H9 (cell line): ENCODE data around the gene ZFYVE28. TPM values are rescaled to one million over a fixed set of nuclear protein-coding genes. Genes with fewer than 3 reads are reported as not detected.

Source experiments
- DNase-seq: peaks from one replicate; pipeline ENCODE4 v3.0.0-alpha.2; 2017
- H2AFZ ChIP-seq: one replicate; pipeline ENCODE4 v1.6.1; 2013; ENCODE audit warnings: mild to moderate bottlenecking, low read length, control low read depth, moderate library complexity
- H2AK5ac ChIP-seq: 2 replicates; pipeline ENCODE4 v1.6.1; 2013; ENCODE audit warnings: low read length, control low read depth, mixed read lengths; ENCODE audit not compliant: insufficient read length
- H2BK120ac ChIP-seq: one replicate; pipeline ENCODE4 v1.6.1; 2013; ENCODE audit warnings: low read depth, mild to moderate bottlenecking, low read length, control low read depth, inconsistent platforms; ENCODE audit not compliant: poor library complexity, severe bottlenecking
- H2BK12ac ChIP-seq: 2 replicates; pipeline ENCODE4 v1.6.1; 2013; ENCODE audit warnings: low read length, control low read depth, mixed read lengths, low read depth; ENCODE audit not compliant: insufficient read length
- H2BK15ac ChIP-seq: 2 replicates; pipeline ENCODE4 v1.6.1; 2013; ENCODE audit warnings: low read depth, low read length, control low read depth
- H2BK20ac ChIP-seq: one replicate; pipeline ENCODE4 v1.6.1; 2013; ENCODE audit warnings: low read depth, mild to moderate bottlenecking, low read length, control low read depth, inconsistent platforms; ENCODE audit not compliant: poor library complexity, severe bottlenecking
- H2BK5ac ChIP-seq: 2 replicates; pipeline ENCODE4 v1.6.1; 2013; ENCODE audit warnings: low read length, control low read depth, mixed read lengths; ENCODE audit not compliant: insufficient read length
- H3K14ac ChIP-seq: 2 replicates; pipeline ENCODE4 v1.6.1; 2013; ENCODE audit warnings: low read length, control low read depth; ENCODE audit not compliant: insufficient read depth
- H3K18ac ChIP-seq: 2 replicates; pipeline ENCODE4 v1.6.1; 2013; ENCODE audit warnings: low read depth, mild to moderate bottlenecking, mixed read lengths, low read length, control low read depth; ENCODE audit not compliant: insufficient read length
- H3K23ac ChIP-seq: 2 replicates; pipeline ENCODE4 v1.6.1; 2013; ENCODE audit warnings: low read length, control low read depth, mixed read lengths, low read depth; ENCODE audit not compliant: insufficient read length
- H3K23me2 ChIP-seq: 2 replicates; pipeline ENCODE4 v1.6.1; 2013; ENCODE audit warnings: low read depth, mild to moderate bottlenecking, mixed read lengths, low read length, control low read depth; ENCODE audit not compliant: insufficient read length, poor library complexity, severe bottlenecking
- H3K27ac ChIP-seq: 2 replicates; pipeline ENCODE4 v1.5.1; 2013; ENCODE audit warnings: low read length, control low read depth, mixed read lengths, low read depth; ENCODE audit not compliant: insufficient read length
- H3K27me3 ChIP-seq: 2 replicates; pipeline ENCODE4 v1.6.1; 2013; ENCODE audit warnings: low read length, control low read depth, inconsistent platforms; ENCODE audit not compliant: insufficient read depth
- H3K4ac ChIP-seq: 2 replicates; pipeline ENCODE4 v1.6.1; 2013; ENCODE audit warnings: low read depth, mild to moderate bottlenecking, control low read depth, inconsistent platforms, low read length, moderate library complexity
- H3K4me1 ChIP-seq: 2 replicates; pipeline ENCODE4 v1.6.1; 2013; ENCODE audit warnings: low read length, control low read depth, inconsistent platforms; ENCODE audit not compliant: insufficient read depth
- H3K4me2 ChIP-seq: 2 replicates; pipeline ENCODE4 v1.6.1; 2013; ENCODE audit warnings: low read length, control low read depth, mixed read lengths; ENCODE audit not compliant: insufficient read length, insufficient read depth
- H3K56ac ChIP-seq: 2 replicates; pipeline ENCODE4 v1.6.1; 2013; ENCODE audit warnings: low read depth, mild to moderate bottlenecking, mixed read lengths, low read length, control low read depth; ENCODE audit not compliant: insufficient read length
- H3K79me1 ChIP-seq: 2 replicates; pipeline ENCODE4 v1.6.1; 2013; ENCODE audit warnings: low read depth, mild to moderate bottlenecking, moderate library complexity, low read length, control low read depth, inconsistent platforms; ENCODE audit not compliant: insufficient read depth, poor library complexity, severe bottlenecking
- H3K79me2 ChIP-seq: 2 replicates; pipeline ENCODE4 v1.6.1; 2013; ENCODE audit warnings: low read length, control low read depth, inconsistent platforms; ENCODE audit not compliant: insufficient read depth
- H3K9ac ChIP-seq: 2 replicates; pipeline ENCODE4 v1.6.1; 2013; ENCODE audit warnings: low read length, control low read depth, mixed read lengths; ENCODE audit not compliant: insufficient read length; ENCODE audit errors: extremely low read depth
- H3K9me3 ChIP-seq: one replicate; pipeline ENCODE4 v1.6.1; 2013; ENCODE audit warnings: low read depth, low read length, inconsistent platforms; ENCODE audit not compliant: control insufficient read depth
- H3T11ph ChIP-seq: one replicate; pipeline ENCODE4 v1.6.1; 2013; ENCODE audit warnings: mild to moderate bottlenecking, low read length, control low read depth, inconsistent platforms
- H4K20me1 ChIP-seq: one replicate; pipeline ENCODE4 v1.6.1; 2013; ENCODE audit not compliant: control insufficient read depth, insufficient read length, insufficient read depth
- H4K5ac ChIP-seq: 2 replicates; pipeline ENCODE4 v1.6.1; 2013; ENCODE audit warnings: low read depth, mild to moderate bottlenecking, mixed read lengths, low read length, control low read depth; ENCODE audit not compliant: insufficient read length
- H4K8ac ChIP-seq: replicated peaks from 2 replicates; pipeline ENCODE4 v1.6.1; 2013; ENCODE audit warnings: low read length, control low read depth, mixed read lengths, low read depth; ENCODE audit not compliant: insufficient read length
- H4K91ac ChIP-seq: 2 replicates; pipeline ENCODE4 v1.6.1; 2013; ENCODE audit warnings: low read depth, mild to moderate bottlenecking, moderate library complexity, mixed read lengths, low read length, control low read depth; ENCODE audit not compliant: insufficient read length
- H3K27ac Mint-ChIP-seq, 3 experiments: 2 replicates in 2 of 3; 3 replicates in 1 of 3; pipeline ENCODE4 v1.8.0; 2020 to 2021; ENCODE audit warnings: mixed read lengths in 3 of 3, mild to moderate bottlenecking in 1 of 3, moderate library complexity in 1 of 3
- H3K27me3 Mint-ChIP-seq: 2 replicates; pipeline ENCODE4 v1.8.0; 2021; ENCODE audit warnings: low read depth, mild to moderate bottlenecking, moderate library complexity, mixed read lengths
- H3K36me3 Mint-ChIP-seq, 3 experiments: 2 replicates in 2 of 3; 3 replicates in 1 of 3; pipeline ENCODE4 v1.8.0; 2020 to 2021; ENCODE audit warnings: low read depth in 3 of 3, mixed read lengths in 3 of 3; ENCODE audit not compliant: insufficient read depth in 1 of 3
- H3K4me1 Mint-ChIP-seq, 2 experiments: 2 replicates each; pipeline ENCODE4 v1.8.0; 2020; ENCODE audit warnings: mixed read lengths in 2 of 2
- H3K4me3 Mint-ChIP-seq, 2 experiments: 2 replicates in 1 of 2; 3 replicates in 1 of 2; pipeline ENCODE4 v1.8.0; 2020 to 2021; ENCODE audit warnings: mild to moderate bottlenecking in 2 of 2, mixed read lengths in 2 of 2, moderate library complexity in 1 of 2
- H3K9me3 Mint-ChIP-seq, 2 experiments: 2 replicates in 1 of 2; 3 replicates in 1 of 2; pipeline ENCODE4 v1.8.0; 2020; ENCODE audit warnings: mild to moderate bottlenecking in 2 of 2, mixed read lengths in 2 of 2, moderate library complexity in 1 of 2
- whole genome bisulfite sequencing: extraction: QIAGEN DNeasy Blood & Tissue Kit; methylation state at CpG from one replicate; pipeline ENCODE4 v1.1.7; 2013; ENCODE audit warnings: missing lambda C conversion rate, low lambda C conversion rate, mixed read lengths; ENCODE audit not compliant: insufficient read length; ENCODE audit errors: extremely low coverage; 5-methylcytosine and 5-hydroxymethylcytosine counted together
- total RNA-seq: library from RNA; stranded (reverse); gene quantifications from 2 replicates; pipeline ENCODE4 v1.2.1, GENCODE V29; 2021
- TF ChIP-seq, protein P1 (sequence below): fragments of 200-600 bp; sonication (generic); conservative IDR thresholded peaks from 3 replicates; pipeline ENCODE4 v1.8.0; 2021; ENCODE audit warnings: antibody characterized with exemption, mild to moderate bottlenecking

ZFYVE28 gene
- total RNA-seq, 1 experiment from 2014 or later, result 0.98 TPM

- Histone ChIP-seq H4K8ac (no peak overlapping the region), H3K4me1 (no peaks in the 10 kb centered on the region), H3K79me2 (no peaks in the 10 kb centered on the region), H3K23me2 (no peaks in the 10 kb centered on the region), H3K79me1 (no peaks in the 10 kb centered on the region), H2BK20ac (peak overlapping the region; percentile 75), H4K5ac (no peak overlapping the region), H2AK5ac (no peak overlapping the region), H3K9me3 (no peaks in the 10 kb centered on the region), H3K18ac (no peak overlapping the region), H3T11ph (no peak overlapping the region), H3K27ac (no peak overlapping the region), H2BK12ac (no peak overlapping the region), H3K27me3 (no peaks in the 10 kb centered on the region), H4K20me1 (no peaks in the 10 kb centered on the region), H2BK5ac (no peak overlapping the region), H3K14ac (no peak overlapping the region), H3K23ac (no peak overlapping the region), H2BK15ac (no peak overlapping the region), H2BK120ac (no peak overlapping the region), H2AFZ (no peak overlapping the region), H3K9ac (no peak overlapping the region), H4K91ac (no peak overlapping the region), H3K4ac (no peak overlapping the region), H3K4me2 (no peak overlapping the region), H3K56ac (no peak overlapping the region)
- Mint-ChIP-seq H3K27ac (no peak overlapping the region), H3K4me3 (no peak overlapping the region), H3K36me3 (no peaks in the 10 kb centered on the region), H3K9me3 (no peaks in the 10 kb centered on the region), H3K4me1 (peaks cover 0 to 5% of the 10 kb centered on the region in 2 experiments; a peak in 1 of 4 replicates), H3K27me3 (no peaks in the 10 kb centered on the region)
- DNase-seq, result no peak
- no CpG with 5 or more reads among the region's 4 CpGs for WGBS
- TF ChIP-seq, protein P1, sequence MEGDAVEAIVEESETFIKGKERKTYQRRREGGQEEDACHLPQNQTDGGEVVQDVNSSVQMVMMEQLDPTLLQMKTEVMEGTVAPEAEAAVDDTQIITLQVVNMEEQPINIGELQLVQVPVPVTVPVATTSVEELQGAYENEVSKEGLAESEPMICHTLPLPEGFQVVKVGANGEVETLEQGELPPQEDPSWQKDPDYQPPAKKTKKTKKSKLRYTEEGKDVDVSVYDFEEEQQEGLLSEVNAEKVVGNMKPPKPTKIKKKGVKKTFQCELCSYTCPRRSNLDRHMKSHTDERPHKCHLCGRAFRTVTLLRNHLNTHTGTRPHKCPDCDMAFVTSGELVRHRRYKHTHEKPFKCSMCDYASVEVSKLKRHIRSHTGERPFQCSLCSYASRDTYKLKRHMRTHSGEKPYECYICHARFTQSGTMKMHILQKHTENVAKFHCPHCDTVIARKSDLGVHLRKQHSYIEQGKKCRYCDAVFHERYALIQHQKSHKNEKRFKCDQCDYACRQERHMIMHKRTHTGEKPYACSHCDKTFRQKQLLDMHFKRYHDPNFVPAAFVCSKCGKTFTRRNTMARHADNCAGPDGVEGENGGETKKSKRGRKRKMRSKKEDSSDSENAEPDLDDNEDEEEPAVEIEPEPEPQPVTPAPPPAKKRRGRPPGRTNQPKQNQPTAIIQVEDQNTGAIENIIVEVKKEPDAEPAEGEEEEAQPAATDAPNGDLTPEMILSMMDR, result no peak
Observed at GRCh38 chr4:2347190-2347589, 71.3 kb downstream of the ZFYVE28 start.
